ENCODE measurements around the gene PLCD1. TPM values are rescaled to one million over a fixed set of nuclear protein-coding genes. Genes with fewer than 3 reads are reported as not detected.

The PLCD1 gene
- total and polyA plus RNA-seq, 2 experiments from 2014 or later, result 18.8 to 21.4 TPM

- H3K4me2 ChIP-seq (ENCODE audit: unreplicated experiment), result no peak overlapping the region
- in situ Hi-C loops (cut with MboI), result no loop called here
- H3K27me3 ChIP-seq (replicated peaks; ENCODE audit: insufficient read depth), result no peaks in the 10 kb centered on the region; the same call in 1 of the 2 replicates
- H3F3A ChIP-seq (ENCODE audit: insufficient read depth), result no peaks in the 10 kb centered on the region
- no peak overlapping the region for H2AFZ ChIP-seq
- no peak overlapping the region for H3K27ac ChIP-seq
- H3K4me3 ChIP-seq, result no peak overlapping the region
- no peaks in the 10 kb centered on the region for H3K9me2 ChIP-seq (ENCODE audit: insufficient read depth)
- no peaks in the 10 kb centered on the region for H4K20me1 ChIP-seq (ENCODE audit: insufficient read depth)
- DNase-seq, result no peak
- no peaks in the 10 kb centered on the region for H3K9me3 ChIP-seq (ENCODE audit: low read depth)
- 64 to 67% methylated on average over 13 of the region's 13 CpGs for WGBS, 2 experiments (ENCODE audit: low coverage in 1 of 2, low lambda C conversion rate in 2 of 2, missing lambda C conversion rate in 2 of 2)
- H3K36me3 ChIP-seq (ENCODE audit: low read depth), result no peaks in the 10 kb centered on the region
- no peak overlapping the region for H3K9ac ChIP-seq
- TF ChIP-seq EZH2phosphoT487 (IDR thresholded peaks at IDR 0.05; ENCODE audit: insufficient read depth, low read depth) (no peak), EZH2 (IDR thresholded peaks at IDR 0.05; ENCODE audit: insufficient read depth, poor library complexity, severe bottlenecking) (no peak)
- H3K4me1 ChIP-seq (ENCODE audit: insufficient read depth), result no peaks in the 10 kb centered on the region
- no peaks in the 10 kb centered on the region for H3K79me2 ChIP-seq (ENCODE audit: insufficient read depth)
These were observed 21.7 kb upstream of the PLCD1 start for GRCh38 chr3:38051131-38051530.

- Histone ChIP-seq H3K4me1 (ENCODE audit: insufficient read depth) (no peaks in the 10 kb centered on the region), H3K9ac (no peak overlapping the region), H3K4me3 (no peak overlapping the region), H4K20me1 (ENCODE audit: insufficient read depth) (no peaks in the 10 kb centered on the region), H3K9me2 (ENCODE audit: insufficient read depth) (no peaks in the 10 kb centered on the region), H3K27me3 (replicated peaks; ENCODE audit: insufficient read depth) (no peaks in the 10 kb centered on the region; the same call in 1 of the 2 replicates), H3F3A (ENCODE audit: insufficient read depth) (no peaks in the 10 kb centered on the region), H3K79me2 (ENCODE audit: insufficient read depth) (no peaks in the 10 kb centered on the region), H3K27ac (no peak overlapping the region), H3K4me2 (ENCODE audit: unreplicated experiment) (no peak overlapping the region), H3K36me3 (ENCODE audit: low read depth) (no peaks in the 10 kb centered on the region), H3K9me3 (ENCODE audit: low read depth) (no peaks in the 10 kb centered on the region), H2AFZ (no peak overlapping the region)
- in situ Hi-C loops (cut with MboI), result no loop called here
- DNase-seq, result no peak
- no peak for TF ChIP-seq EZH2 (IDR thresholded peaks at IDR 0.05; ENCODE audit: insufficient read depth, poor library complexity, severe bottlenecking)
- TF ChIP-seq EZH2phosphoT487 (IDR thresholded peaks at IDR 0.05; ENCODE audit: insufficient read depth, low read depth), result no peak
- 10 to 22% methylated on average over 4 of the region's 4 CpGs for WGBS, 2 experiments (ENCODE audit: low coverage in 1 of 2, low lambda C conversion rate in 2 of 2, missing lambda C conversion rate in 2 of 2)
These were observed 20.1 kb upstream of the PLCD1 start for GRCh38 chr3:38049358-38050126.

- no peak overlapping the region for H3K27ac ChIP-seq
- DNase-seq, result no peak
These were observed 18.5 kb upstream of the PLCD1 start for GRCh38 chr3:38047896-38048295.

GRCh38 chr3:38046821-38047220, 17.4 kb upstream of the PLCD1 start:
- Histone ChIP-seq H4K20me1 (ENCODE audit: insufficient read depth) (no peaks in the 10 kb centered on the region), H3K9ac (no peak overlapping the region), H3K79me2 (ENCODE audit: insufficient read depth) (no peaks in the 10 kb centered on the region), H3K4me1 (ENCODE audit: insufficient read depth) (no peaks in the 10 kb centered on the region), H3K4me2 (ENCODE audit: unreplicated experiment) (no peak overlapping the region), H3K4me3 (no peak overlapping the region), H3K9me3 (ENCODE audit: low read depth) (no peaks in the 10 kb centered on the region), H3K36me3 (ENCODE audit: low read depth) (no peaks in the 10 kb centered on the region), H3K27ac (no peak overlapping the region), H3F3A (ENCODE audit: insufficient read depth) (no peaks in the 10 kb centered on the region), H3K27me3 (replicated peaks; ENCODE audit: insufficient read depth) (no peaks in the 10 kb centered on the region; the same call in 1 of the 2 replicates), H3K9me2 (ENCODE audit: insufficient read depth) (no peaks in the 10 kb centered on the region), H2AFZ (no peak overlapping the region)
- no peak for TF ChIP-seq EZH2 (IDR thresholded peaks at IDR 0.05; ENCODE audit: insufficient read depth, poor library complexity, severe bottlenecking)
- no peak for TF ChIP-seq EZH2phosphoT487 (IDR thresholded peaks at IDR 0.05; ENCODE audit: insufficient read depth, low read depth)
- 68 to 69% methylated on average over 2 of the region's 2 CpGs for WGBS, 2 experiments (ENCODE audit: low coverage in 1 of 2, low lambda C conversion rate in 2 of 2, missing lambda C conversion rate in 2 of 2)
- in situ Hi-C loops (cut with MboI), result no loop called here
- DNase-seq, result no peak

More at GRCh38 chr3:38047896-38048295, 18.5 kb upstream of the PLCD1 start:
- Histone ChIP-seq H3K9ac (no peak overlapping the region), H3K4me2 (ENCODE audit: unreplicated experiment) (no peak overlapping the region), H3F3A (ENCODE audit: insufficient read depth) (no peaks in the 10 kb centered on the region), H3K27me3 (replicated peaks; ENCODE audit: insufficient read depth) (no peaks in the 10 kb centered on the region; the same call in 1 of the 2 replicates), H4K20me1 (ENCODE audit: insufficient read depth) (no peaks in the 10 kb centered on the region), H2AFZ (no peak overlapping the region), H3K4me3 (no peak overlapping the region), H3K9me3 (ENCODE audit: low read depth) (no peaks in the 10 kb centered on the region), H3K9me2 (ENCODE audit: insufficient read depth) (no peaks in the 10 kb centered on the region), H3K4me1 (ENCODE audit: insufficient read depth) (no peaks in the 10 kb centered on the region), H3K79me2 (ENCODE audit: insufficient read depth) (no peaks in the 10 kb centered on the region), H3K36me3 (ENCODE audit: low read depth) (no peaks in the 10 kb centered on the region)
- no peak for TF ChIP-seq EZH2phosphoT487 (IDR thresholded peaks at IDR 0.05; ENCODE audit: insufficient read depth, low read depth)
- no peak for TF ChIP-seq EZH2 (IDR thresholded peaks at IDR 0.05; ENCODE audit: insufficient read depth, poor library complexity, severe bottlenecking)
- in situ Hi-C loops (cut with MboI), result no loop called here
- whole genome bisulfite sequencing, 2 experiments (ENCODE audit: low coverage in 1 of 2, low lambda C conversion rate in 2 of 2, missing lambda C conversion rate in 2 of 2), result 0 to 5% methylated on average over 2 of the region's 2 CpGs

All from GM23248 (cell line).